Activated T-cell treated with anti-CD3 and anti-CD28 coated beads, Interleukin-2, amount 50 U/mL, for 24 hours (primary cell): ENCODE results near the gene ADGRB2.

Source experiments
- DNase-seq: peaks from one replicate; pipeline ENCODE4 v3.0.0-alpha.2; 2020
- H3K27ac Mint-ChIP-seq: 2 replicates; pipeline ENCODE4 v1.8.0; 2020; ENCODE audit warnings: mild to moderate bottlenecking, mixed read lengths
- H3K27me3 Mint-ChIP-seq: 2 replicates; pipeline ENCODE4 v1.8.0; 2020; ENCODE audit warnings: mixed read lengths
- H3K36me3 Mint-ChIP-seq: 2 replicates; pipeline ENCODE4 v1.8.0; 2020; ENCODE audit warnings: low read depth, mixed read lengths
- H3K4me1 Mint-ChIP-seq: 2 replicates; pipeline ENCODE4 v1.8.0; 2020; ENCODE audit warnings: low read depth, mixed read lengths
- H3K4me3 Mint-ChIP-seq: 2 replicates; pipeline ENCODE4 v1.8.0; 2020; ENCODE audit warnings: mild to moderate bottlenecking, moderate library complexity, mixed read lengths
- H3K9me3 Mint-ChIP-seq: 2 replicates; pipeline ENCODE4 v1.8.0; 2020; ENCODE audit warnings: mixed read lengths

The ADGRB2 gene

GRCh38 chr1:31764312-31765040 is at the start of gene ADGRB2:
Gene ADGRB2, minus strand, starts transcription at chr1:31764340. Its CDS starts 7,119 bp downstream, at chr1:31757221.
- Mint-ChIP-seq H3K27ac (no peak within 1 kb of the TSS), H3K27me3 (peaks cover 37% of the 10 kb centered on the region), H3K4me1 (peaks cover 42% of the 10 kb centered on the region), H3K9me3 (no peaks in the 10 kb centered on the region), H3K4me3 (peak within 1 kb of the TSS; percentile 66), H3K36me3 (no peaks in the 10 kb centered on the region)
- peak; percentile 60 for DNase-seq

- Mint-ChIP-seq H3K4me3 (no peak overlapping the region), H3K27ac (no peak overlapping the region), H3K36me3 (no peaks in the 10 kb centered on the region), H3K4me1 (peaks cover 11% of the 10 kb centered on the region), H3K27me3 (no peaks in the 10 kb centered on the region), H3K9me3 (no peaks in the 10 kb centered on the region)
- DNase-seq, result no peak
Observed at GRCh38 chr1:31812158-31812829, 48.2 kb upstream of the ADGRB2 start.

GRCh38 chr1:31811605-31812004 is 47.5 kb upstream of the ADGRB2 start:
- Mint-ChIP-seq H3K4me1 (peaks cover 11% of the 10 kb centered on the region), H3K27me3 (no peaks in the 10 kb centered on the region), H3K27ac (no peak overlapping the region), H3K4me3 (no peak overlapping the region), H3K36me3 (no peaks in the 10 kb centered on the region), H3K9me3 (no peaks in the 10 kb centered on the region)
- no peak for DNase-seq

- H3K4me1 Mint-ChIP-seq, result peaks cover 3% of the 10 kb centered on the region
- no peaks in the 10 kb centered on the region for H3K9me3 Mint-ChIP-seq
- DNase-seq, result peak; percentile 12
- no peaks in the 10 kb centered on the region for H3K27me3 Mint-ChIP-seq
- H3K4me3 Mint-ChIP-seq, result no peak overlapping the region
- no peaks in the 10 kb centered on the region for H3K36me3 Mint-ChIP-seq
- no peak overlapping the region for H3K27ac Mint-ChIP-seq
Observed at GRCh38 chr1:31809698-31810097, 45.6 kb upstream of the ADGRB2 start.

GRCh38 chr1:31807273-31808048 is 43.3 kb upstream of the ADGRB2 start:
- Mint-ChIP-seq H3K4me3 (no peak overlapping the region), H3K36me3 (no peaks in the 10 kb centered on the region), H3K27ac (no peak overlapping the region), H3K27me3 (no peaks in the 10 kb centered on the region), H3K4me1 (peaks cover 8% of the 10 kb centered on the region), H3K9me3 (no peaks in the 10 kb centered on the region)
- DNase-seq, result no peak

- Mint-ChIP-seq H3K27ac (no peak overlapping the region), H3K9me3 (no peaks in the 10 kb centered on the region), H3K4me3 (no peak overlapping the region), H3K27me3 (no peaks in the 10 kb centered on the region), H3K36me3 (no peaks in the 10 kb centered on the region), H3K4me1 (peaks cover 7% of the 10 kb centered on the region)
- DNase-seq, result peak; percentile 15
Observed at GRCh38 chr1:31805318-31805717, 41.2 kb upstream of the ADGRB2 start.

- H3K27ac Mint-ChIP-seq, result no peak overlapping the region
- no peak for DNase-seq
- H3K9me3 Mint-ChIP-seq, result no peaks in the 10 kb centered on the region
- no peaks in the 10 kb centered on the region for H3K36me3 Mint-ChIP-seq
- H3K27me3 Mint-ChIP-seq, result no peaks in the 10 kb centered on the region
- peaks cover 7% of the 10 kb centered on the region for H3K4me1 Mint-ChIP-seq
- H3K4me3 Mint-ChIP-seq, result no peak overlapping the region
Observed at GRCh38 chr1:31804098-31804497, 40.0 kb upstream of the ADGRB2 start.

- no peak for DNase-seq
- peaks cover 12% of the 10 kb centered on the region for H3K4me1 Mint-ChIP-seq
- no peaks in the 10 kb centered on the region for H3K27me3 Mint-ChIP-seq
- no peak overlapping the region for H3K27ac Mint-ChIP-seq
- no peaks in the 10 kb centered on the region for H3K9me3 Mint-ChIP-seq
- no peak overlapping the region for H3K4me3 Mint-ChIP-seq
- H3K36me3 Mint-ChIP-seq, result no peaks in the 10 kb centered on the region
Observed at GRCh38 chr1:31803610-31804009, 39.5 kb upstream of the ADGRB2 start.

- Mint-ChIP-seq H3K4me3 (peak overlapping the region; percentile 45), H3K9me3 (no peaks in the 10 kb centered on the region), H3K27me3 (no peaks in the 10 kb centered on the region), H3K36me3 (no peaks in the 10 kb centered on the region), H3K27ac (no peak overlapping the region), H3K4me1 (peaks cover 16% of the 10 kb centered on the region)
- no peak for DNase-seq
Observed at GRCh38 chr1:31802190-31803150, 38.3 kb upstream of the ADGRB2 start.

GRCh38 chr1:31801458-31801857 is 37.3 kb upstream of the ADGRB2 start:
- no peaks in the 10 kb centered on the region for H3K27me3 Mint-ChIP-seq
- H3K4me3 Mint-ChIP-seq, result no peak overlapping the region
- no peak overlapping the region for H3K27ac Mint-ChIP-seq
- no peak for DNase-seq
- H3K9me3 Mint-ChIP-seq, result no peaks in the 10 kb centered on the region
- H3K36me3 Mint-ChIP-seq, result no peaks in the 10 kb centered on the region
- peaks cover 16% of the 10 kb centered on the region for H3K4me1 Mint-ChIP-seq

- H3K4me1 Mint-ChIP-seq, result peaks cover 16% of the 10 kb centered on the region
- no peaks in the 10 kb centered on the region for H3K27me3 Mint-ChIP-seq
- no peaks in the 10 kb centered on the region for H3K9me3 Mint-ChIP-seq
- H3K27ac Mint-ChIP-seq, result no peak overlapping the region
- no peaks in the 10 kb centered on the region for H3K36me3 Mint-ChIP-seq
- peak; percentile 13 for DNase-seq
- H3K4me3 Mint-ChIP-seq, result no peak overlapping the region
Observed at GRCh38 chr1:31800674-31800967, 36.5 kb upstream of the ADGRB2 start.

- no peaks in the 10 kb centered on the region for H3K36me3 Mint-ChIP-seq
Observed at GRCh38 chr1:31799895-31800673, 35.9 kb upstream of the ADGRB2 start.

GRCh38 chr1:31799196-31799894 is 35.2 kb upstream of the ADGRB2 start:
- no peak overlapping the region for H3K4me3 Mint-ChIP-seq
- peaks cover 16% of the 10 kb centered on the region for H3K4me1 Mint-ChIP-seq
- no peaks in the 10 kb centered on the region for H3K9me3 Mint-ChIP-seq
- no peaks in the 10 kb centered on the region for H3K27me3 Mint-ChIP-seq
- DNase-seq, result peak; percentile 27
- H3K36me3 Mint-ChIP-seq, result no peaks in the 10 kb centered on the region
- peak overlapping the region; percentile 40 for H3K27ac Mint-ChIP-seq

More at GRCh38 chr1:31799895-31800673, 35.9 kb upstream of the ADGRB2 start:
- H3K9me3 Mint-ChIP-seq, result no peaks in the 10 kb centered on the region
- H3K27ac Mint-ChIP-seq, result no peak overlapping the region
- H3K4me3 Mint-ChIP-seq, result no peak overlapping the region
- peak; percentile 19 for DNase-seq
- H3K27me3 Mint-ChIP-seq, result no peaks in the 10 kb centered on the region
- peaks cover 16% of the 10 kb centered on the region for H3K4me1 Mint-ChIP-seq
